Measurements from ENCODE around the gene BOC. TPM values are rescaled to one million over a fixed set of nuclear protein-coding genes. Genes with fewer than 3 reads are reported as not detected.

Gene BOC
- polyA plus RNA-seq, 1 donor from 2014 or later = 0.53 TPM

DNA sequence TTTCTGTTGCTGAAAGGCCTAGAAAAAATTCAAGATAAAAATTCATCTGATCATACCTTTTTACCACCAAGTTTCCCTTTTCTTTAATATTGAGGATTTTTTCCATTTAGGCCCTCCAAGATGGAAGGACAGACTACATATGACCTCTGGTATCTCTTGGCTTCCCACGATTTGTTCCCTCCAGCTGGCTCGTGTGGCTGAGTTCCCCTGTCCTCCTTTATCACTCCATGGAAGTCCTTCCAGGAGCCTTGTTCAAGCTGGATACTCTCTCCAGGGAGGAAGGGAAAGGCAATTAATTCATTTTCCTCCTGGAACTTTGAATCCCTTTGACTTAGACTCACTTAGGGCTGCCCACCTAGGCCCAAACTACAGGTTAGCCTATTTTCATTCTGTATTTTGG lies 119.4 kb downstream of the BOC start:
- H3K4me3 ChIP-seq (ENCODE audit: low read length) = no peak overlapping the region
- no peak overlapping the region for H3K9ac ChIP-seq (ENCODE audit: low read length)
- H3K36me3 ChIP-seq (ENCODE audit: insufficient read depth, low read length) = no peaks in the 10 kb centered on the region
- H3F3A ChIP-seq (ENCODE audit: insufficient read depth, low read length, poor library complexity, severe bottlenecking) = no peaks in the 10 kb centered on the region
- no peak overlapping the region for H3K27ac ChIP-seq (ENCODE audit: low read length)
- TF ChIP-seq REST (IDR thresholded peaks at IDR 0.05; ENCODE audit: borderline replicate concordance) (no peak), POLR2AphosphoS5 (IDR thresholded peaks at IDR 0.05) (no peak), TAF1 (IDR thresholded peaks at IDR 0.05; ENCODE audit: low read depth) (no peak), MXI1 (conservative IDR thresholded peaks at IDR 0.05; ENCODE audit: poor library complexity, severe bottlenecking) (no peak), RAD21 (conservative IDR thresholded peaks at IDR 0.05) (no peak), SMC3 (conservative IDR thresholded peaks at IDR 0.05; ENCODE audit: poor library complexity) (no peak), EP300 (conservative IDR thresholded peaks at IDR 0.05; ENCODE audit: poor library complexity, severe bottlenecking) (no peak), EZH2 (IDR thresholded peaks at IDR 0.05; ENCODE audit: borderline replicate concordance, insufficient read depth, low read length, poor library complexity, severe bottlenecking) (no peak), CTCF (IDR thresholded peaks at IDR 0.05; ENCODE audit: poor library complexity, severe bottlenecking) (no peak)
- no peak overlapping the region for H2AFZ ChIP-seq (ENCODE audit: low read depth, low read length)
- H4K20me1 ChIP-seq (ENCODE audit: insufficient read depth) = no peaks in the 10 kb centered on the region
- no peak overlapping the region for H3K4me2 ChIP-seq (ENCODE audit: low read length)
- no peaks in the 10 kb centered on the region for H3K27me3 ChIP-seq (ENCODE audit: insufficient read depth, low read depth, low read length)
- H3K9me3 ChIP-seq (ENCODE audit: low read length) = no peaks in the 10 kb centered on the region
- no peaks in the 10 kb centered on the region for H3K79me2 ChIP-seq (replicated peaks; ENCODE audit: insufficient read depth, low read length)
- no peaks in the 10 kb centered on the region for H3K9me2 ChIP-seq (ENCODE audit: insufficient read depth, low read length)

DNA sequence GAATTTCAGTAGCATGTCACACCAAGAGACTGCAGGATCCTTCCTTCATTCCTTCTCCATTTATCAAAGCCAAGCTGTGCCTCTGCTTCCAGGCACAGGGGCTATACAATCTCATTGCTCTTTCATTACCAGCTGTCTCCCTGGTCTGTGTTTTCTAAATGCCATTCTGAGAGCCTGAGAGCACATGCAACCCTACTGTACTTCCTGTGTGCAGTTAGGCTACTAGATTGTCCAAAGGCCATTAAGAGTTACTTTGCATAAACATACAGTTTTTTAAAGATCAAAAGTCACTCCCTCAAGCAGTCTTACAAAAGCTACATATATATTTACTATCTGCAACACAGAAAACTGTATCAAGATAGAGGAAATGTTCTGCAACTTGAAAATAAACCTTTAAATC lies 119.8 kb downstream of the BOC start:
- no peaks in the 10 kb centered on the region for H4K20me1 ChIP-seq (ENCODE audit: insufficient read depth)
- H3F3A ChIP-seq (ENCODE audit: insufficient read depth, low read length, poor library complexity, severe bottlenecking) = no peaks in the 10 kb centered on the region
- TF ChIP-seq EZH2 (IDR thresholded peaks at IDR 0.05; ENCODE audit: borderline replicate concordance, insufficient read depth, low read length, poor library complexity, severe bottlenecking) = no peak
- TF ChIP-seq RAD21 (conservative IDR thresholded peaks at IDR 0.05) = no peak
- no peak for TF ChIP-seq TAF1 (IDR thresholded peaks at IDR 0.05; ENCODE audit: low read depth)
- TF ChIP-seq POLR2AphosphoS5 (IDR thresholded peaks at IDR 0.05) = no peak
- no peak for TF ChIP-seq SMC3 (conservative IDR thresholded peaks at IDR 0.05; ENCODE audit: poor library complexity)
- no peak for TF ChIP-seq CTCF (IDR thresholded peaks at IDR 0.05; ENCODE audit: poor library complexity, severe bottlenecking)
- TF ChIP-seq EP300 (conservative IDR thresholded peaks at IDR 0.05; ENCODE audit: poor library complexity, severe bottlenecking) = no peak
- no peak for TF ChIP-seq MXI1 (conservative IDR thresholded peaks at IDR 0.05; ENCODE audit: poor library complexity, severe bottlenecking)
- TF ChIP-seq REST (IDR thresholded peaks at IDR 0.05; ENCODE audit: borderline replicate concordance) = no peak
- H3K79me2 ChIP-seq (replicated peaks; ENCODE audit: insufficient read depth, low read length) = no peaks in the 10 kb centered on the region
- no peaks in the 10 kb centered on the region for H3K36me3 ChIP-seq (ENCODE audit: insufficient read depth, low read length)
- no peak overlapping the region for H3K4me2 ChIP-seq (ENCODE audit: low read length)
- H3K9me2 ChIP-seq (ENCODE audit: insufficient read depth, low read length) = no peaks in the 10 kb centered on the region
- no peaks in the 10 kb centered on the region for H3K9me3 ChIP-seq (ENCODE audit: low read length)
- no peak overlapping the region for H2AFZ ChIP-seq (ENCODE audit: low read depth, low read length)
- H3K9ac ChIP-seq (ENCODE audit: low read length) = no peak overlapping the region
- no peaks in the 10 kb centered on the region for H3K27me3 ChIP-seq (ENCODE audit: insufficient read depth, low read depth, low read length)
- no peak overlapping the region for H3K27ac ChIP-seq (ENCODE audit: low read length)
- H3K4me3 ChIP-seq (ENCODE audit: low read length) = no peak overlapping the region

Measured in neural cell (in vitro differentiated cells).